Activated CD8-positive, alpha-beta memory T cell treated with anti-CD3 and anti-CD28 coated beads, Interleukin-2, amount 50 U/mL, for 1 hour (primary cell): ENCODE data around the gene LIPM.

Source experiments
- DNase-seq: peaks from one replicate; pipeline ENCODE4 v3.0.0-alpha.2; 2020; ENCODE audit errors: extremely low read depth

Gene LIPM

DNA sequence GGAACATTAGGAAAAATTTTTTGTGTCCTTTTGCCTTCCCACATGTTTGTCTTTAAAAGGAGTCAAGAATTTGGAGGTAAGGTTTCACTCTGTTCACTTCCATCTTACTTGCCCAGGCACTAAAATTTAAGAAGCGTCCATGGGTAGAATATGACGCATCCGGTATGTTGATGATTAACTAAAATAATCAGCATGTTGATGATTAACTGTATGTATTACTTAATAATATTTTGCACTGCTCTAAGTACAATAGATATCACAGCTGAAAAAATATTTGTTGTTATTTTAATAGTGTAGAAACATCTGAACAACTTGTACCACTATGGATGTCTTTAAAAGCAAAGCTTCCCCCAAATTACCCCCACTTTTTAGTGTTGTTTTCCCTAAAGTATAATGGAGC is 37.6 kb downstream of the LIPM start:
- no peak for DNase-seq

DNA sequence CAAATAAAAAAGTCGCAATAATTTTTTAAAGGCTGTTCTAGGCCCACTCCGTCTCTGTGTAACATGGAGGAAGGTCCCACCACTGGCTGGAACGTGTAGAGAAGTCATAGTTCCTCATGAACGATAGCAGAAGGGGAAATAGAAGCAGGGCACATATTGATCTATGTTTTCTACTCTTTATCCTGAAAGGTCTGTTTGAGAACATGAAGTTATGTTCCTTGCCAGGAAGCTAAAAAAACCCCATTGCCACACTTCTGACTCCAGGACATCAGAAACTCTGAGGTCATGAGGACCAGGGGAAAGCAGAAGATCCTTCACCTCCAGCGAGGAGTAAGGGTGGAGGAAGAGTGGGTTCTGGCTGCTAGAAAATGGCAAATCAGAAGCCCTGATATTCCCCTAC is 38.4 kb downstream of the LIPM start:
- DNase-seq, result no peak

GRCh38 chr10:88841316-88842111 is 39.0 kb downstream of the LIPM start:
- DNase-seq, result no peak

GRCh38 chr10:88843171-88843570 is 40.6 kb downstream of the LIPM start:
- DNase-seq, result no peak

GRCh38 chr10:88848499-88848898 is 46.0 kb downstream of the LIPM start:
- no peak for DNase-seq

DNA sequence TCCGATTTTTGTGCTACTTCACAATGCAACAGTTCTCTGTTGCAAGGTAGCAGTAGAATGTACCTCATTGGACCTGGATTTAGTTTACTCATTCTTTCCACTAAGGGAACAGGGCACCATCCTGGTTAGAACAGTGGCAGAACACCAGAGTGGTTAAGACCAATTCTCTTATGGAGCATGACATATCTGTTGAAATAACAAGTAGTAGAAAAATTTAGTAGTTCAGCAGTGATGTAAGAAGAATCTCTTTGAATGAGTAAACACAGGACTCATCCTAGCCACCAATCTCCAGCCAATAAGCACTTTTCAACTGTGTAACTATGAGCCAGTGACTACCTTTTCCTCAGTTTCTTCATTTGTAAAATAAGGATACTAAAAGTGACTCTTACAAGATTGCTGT is 46.7 kb downstream of the LIPM start:
- DNase-seq, result no peak

DNA sequence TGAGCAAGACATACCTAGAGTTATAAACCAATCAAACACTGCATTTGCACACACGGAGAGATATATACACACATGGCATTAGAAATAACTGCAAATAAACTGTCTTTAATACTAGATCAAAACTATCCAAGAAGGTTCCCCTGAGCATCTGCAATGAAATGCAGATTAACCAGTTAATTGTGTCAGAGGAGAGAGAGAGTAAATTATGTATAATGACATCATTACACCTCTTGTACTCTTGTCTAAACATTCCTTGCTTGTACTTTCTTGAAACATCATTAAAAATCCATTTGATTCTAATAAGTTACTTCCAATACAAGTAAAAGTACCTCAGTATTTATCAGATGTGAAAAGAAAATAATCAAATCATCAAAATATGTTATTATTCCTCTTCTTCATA is 48.2 kb downstream of the LIPM start:
- no peak for DNase-seq

DNA sequence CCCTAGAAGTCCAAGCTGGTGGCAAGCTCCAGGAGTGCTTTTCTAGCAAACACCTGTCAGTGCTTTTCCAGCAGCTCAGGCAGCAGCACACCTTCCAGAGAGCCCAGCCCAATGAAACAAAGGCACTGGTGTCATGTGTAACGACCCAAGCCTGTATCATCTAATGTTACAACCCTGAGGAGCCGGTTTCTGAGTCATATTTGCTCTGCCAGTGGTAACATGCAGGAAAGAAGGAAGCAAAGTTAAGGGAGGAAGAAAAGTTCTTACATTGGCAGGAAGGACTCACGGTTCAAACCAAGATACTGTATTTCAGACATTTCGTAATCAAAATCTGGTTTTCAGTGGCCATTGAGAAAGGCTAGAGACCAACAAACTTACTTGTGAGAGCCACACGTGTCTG is 49.2 kb downstream of the LIPM start, which contains the start of gene ANKRD22:
TSS of gene ANKRD22 (minus strand) at position 139 of the 400 bp plus-strand sequence. CDS start 237 bp downstream, outside the sequence.
- DNase-seq, result no peak

DNA sequence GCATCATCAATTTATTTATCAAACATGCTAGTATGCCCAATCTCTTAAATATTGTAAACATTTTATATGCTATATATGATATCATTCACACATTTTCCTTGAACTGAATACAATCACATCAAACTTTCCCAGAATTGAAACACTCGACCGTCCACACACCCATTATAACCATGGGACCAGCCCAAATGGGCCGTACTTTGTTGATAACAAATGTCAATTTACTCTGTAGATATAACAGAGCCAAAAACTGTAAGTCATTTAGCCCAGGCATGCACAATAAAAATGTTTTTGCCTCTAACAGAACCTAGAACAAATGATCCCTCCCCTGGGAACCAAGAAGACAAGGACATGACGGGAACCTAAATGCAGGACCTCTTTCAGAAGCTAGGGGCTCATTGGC is 49.8 kb downstream of the LIPM start:
- DNase-seq, result no peak

DNA sequence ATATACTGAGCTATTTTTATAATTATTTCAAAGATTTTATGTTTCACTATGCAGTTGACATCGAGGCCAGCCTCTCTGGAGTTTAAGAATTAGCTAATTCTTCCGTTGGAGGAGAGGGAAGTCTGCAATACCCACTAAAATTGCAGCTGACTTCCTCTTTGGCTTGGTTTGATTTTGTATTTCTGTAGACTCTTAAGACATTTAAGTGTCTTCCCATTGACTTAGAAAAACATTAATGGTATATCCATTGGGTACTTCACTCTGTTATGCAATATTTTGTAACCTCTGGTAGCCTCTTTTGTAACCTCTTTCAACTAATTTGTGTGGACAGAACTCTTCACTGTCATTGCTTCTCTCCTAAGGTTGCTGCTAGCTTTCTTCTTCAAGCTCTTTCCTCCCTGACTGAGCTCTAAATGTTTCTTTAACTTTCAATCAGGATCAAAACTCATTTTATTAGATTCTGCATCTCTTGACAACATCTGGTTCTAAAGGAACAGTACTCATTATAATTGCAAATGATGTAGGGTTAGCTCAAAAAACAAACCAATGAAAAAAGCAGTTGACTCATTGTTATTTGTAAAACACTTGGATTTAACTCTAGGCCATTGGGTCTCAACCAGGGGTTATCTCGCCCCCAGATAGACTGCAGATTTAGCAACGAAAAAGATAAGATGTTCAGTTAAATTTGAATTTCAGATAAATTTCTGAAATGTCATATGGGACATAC is 50.8 kb downstream of the LIPM start:
- DNase-seq, result no peak

- DNase-seq, result no peak
These were observed 52.2 kb downstream of the LIPM start for GRCh38 chr10:88854684-88855083.

- no peak for DNase-seq
These were observed 55.3 kb downstream of the LIPM start for GRCh38 chr10:88857831-88858230.

- no peak for DNase-seq
These were observed 56.0 kb downstream of the LIPM start for GRCh38 chr10:88858491-88858890.

GRCh38 chr10:88861036-88861435 is 58.5 kb downstream of the LIPM start:
- no peak for DNase-seq

- DNase-seq, result no peak
These were observed 62.8 kb downstream of the LIPM start for GRCh38 chr10:88865281-88865876.

DNA sequence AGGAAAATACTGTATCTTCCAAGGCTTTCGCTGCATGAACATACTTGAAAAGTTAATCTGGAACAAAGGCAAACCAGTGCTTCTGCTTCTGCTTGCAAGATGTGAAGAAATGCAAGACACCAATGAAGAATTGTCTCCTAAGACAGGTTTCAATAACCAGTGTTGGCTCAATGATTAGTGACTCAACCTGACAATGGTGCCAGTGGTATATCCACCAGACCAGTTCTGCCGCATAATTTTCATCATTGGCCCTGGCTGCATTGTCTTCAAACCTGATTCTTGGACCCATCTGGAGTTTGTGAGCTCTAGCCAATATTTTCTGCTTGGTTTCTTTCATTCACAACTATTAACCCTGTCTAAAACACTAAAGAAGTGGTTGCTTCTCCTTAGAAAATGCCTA is 63.9 kb downstream of the LIPM start:
- DNase-seq, result no peak

DNA sequence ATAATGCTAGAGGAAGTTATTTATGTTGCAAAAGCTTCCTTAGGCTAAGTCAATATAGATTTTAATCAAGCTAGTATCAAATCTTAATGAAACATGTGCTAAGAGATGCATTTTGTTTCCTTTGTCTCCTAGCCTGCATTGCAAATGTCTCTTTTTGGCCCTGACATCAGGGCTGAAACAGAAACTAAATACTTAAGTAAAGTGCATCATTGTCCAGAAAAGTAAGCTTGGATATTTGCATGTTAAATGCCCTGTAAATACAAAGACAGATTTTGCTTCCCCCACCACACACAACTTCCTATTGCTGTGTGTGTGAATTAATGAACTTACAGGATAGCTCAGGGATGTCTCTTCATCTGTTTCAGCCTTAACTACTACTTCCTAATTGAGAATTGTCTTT is 67.6 kb downstream of the LIPM start:
- no peak for DNase-seq
